Measurements from ENCODE around the gene GPR89A.
A peak's percentile ranks its signal among the peaks of the same experiment; 100 is the strongest.

The GPR89A gene

DNA sequence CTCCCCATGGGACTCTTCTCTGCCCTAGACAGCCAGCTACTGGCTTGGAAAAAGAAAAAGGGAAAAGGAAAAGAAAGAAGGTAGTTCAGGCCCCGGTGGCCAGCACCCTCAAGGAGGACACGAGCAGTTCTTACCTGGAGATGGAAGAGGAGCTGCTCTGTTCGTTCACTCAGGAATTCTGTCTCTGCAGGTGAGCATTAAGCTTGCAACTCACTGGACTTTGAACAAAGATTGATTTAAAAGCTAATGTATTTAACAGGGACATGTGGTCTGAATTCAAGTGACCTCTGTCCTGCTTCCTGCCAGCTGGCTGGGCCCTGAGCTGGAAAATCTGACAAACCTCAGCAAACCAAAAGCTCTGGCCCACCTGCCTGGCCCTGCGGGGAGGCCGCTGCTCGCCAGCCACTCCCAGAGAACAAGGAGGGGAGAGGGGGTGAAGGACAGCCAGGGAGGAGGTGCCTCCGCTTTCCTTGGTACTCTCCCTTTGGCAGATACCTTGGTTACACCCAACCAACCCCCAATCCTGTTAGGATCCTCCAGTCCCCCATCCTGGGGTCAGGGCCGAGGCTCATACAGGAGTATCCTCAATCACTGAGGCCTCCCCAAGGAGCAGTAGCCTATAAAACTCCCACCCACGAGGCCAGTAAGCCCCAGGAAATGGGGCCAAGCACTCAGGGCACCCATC, 99.5 kb downstream of the GPR89A start, which contains the start of gene PDZK1:
Gene PDZK1, minus strand, starts transcription at position 186 of the 685 bp plus-strand sequence. CDS start 19,347 bp downstream, outside the sequence.
- Histone ChIP-seq H2BK120ac (ENCODE audit: low read depth, low read length) (no peak within 1 kb of the TSS), H3K23ac (ENCODE audit: low read length) (no peak within 1 kb of the TSS), H3K4me2 (ENCODE audit: low read length) (no peak within 1 kb of the TSS), H3K18ac (ENCODE audit: low read length) (no peak within 1 kb of the TSS), H3K27me3 (ENCODE audit: insufficient read depth, low read length, poor library complexity) (no peaks in the 10 kb centered on the region), H3K27ac (ENCODE audit: low read depth, low read length) (peak within 1 kb of the TSS; percentile 23), H3K79me2 (ENCODE audit: control insufficient read depth, insufficient read depth, low read length) (no peaks in the 10 kb centered on the region), H3K4ac (ENCODE audit: low read depth, low read length) (no peak within 1 kb of the TSS), H2BK5ac (ENCODE audit: low read length) (peak within 1 kb of the TSS; percentile 32), H3K4me1 (ENCODE audit: control insufficient read depth, low read depth, low read length) (peaks cover 3% of the 10 kb centered on the region), H2AK5ac (ENCODE audit: low read length) (no peak within 1 kb of the TSS), H4K8ac (ENCODE audit: low read depth, low read length) (no peak within 1 kb of the TSS), H3K79me1 (ENCODE audit: low read length) (no peaks in the 10 kb centered on the region), H3K9ac (ENCODE audit: low read length) (no peak within 1 kb of the TSS), H3K36me3 (ENCODE audit: control insufficient read depth, insufficient read depth, low read length) (no peaks in the 10 kb centered on the region), H4K5ac (ENCODE audit: low read length) (no peak within 1 kb of the TSS), H2BK15ac (replicated peaks; ENCODE audit: low read depth) (no peak within 1 kb of the TSS), H3K4me3 (ENCODE audit: low read length) (no peak within 1 kb of the TSS), H3K56ac (ENCODE audit: low read length) (peak within 1 kb of the TSS; percentile 34)
- no CpG with 5 or more reads among the region's 9 CpGs for WGBS (ENCODE audit: extremely low coverage, insufficient coverage, low lambda C conversion rate)
- DNase-seq: peak; percentile 28

- H3K27ac ChIP-seq (ENCODE audit: low read depth, low read length): peak overlapping the region; percentile 0
- H2BK15ac ChIP-seq (replicated peaks; ENCODE audit: low read depth): no peak overlapping the region
- H3K27me3 ChIP-seq (ENCODE audit: insufficient read depth, low read length, poor library complexity): no peaks in the 10 kb centered on the region
- H3K18ac ChIP-seq (ENCODE audit: low read length): no peak overlapping the region
- no peak overlapping the region for H3K4ac ChIP-seq (ENCODE audit: low read depth, low read length)
- H3K23ac ChIP-seq (ENCODE audit: low read length): no peak overlapping the region
- peaks cover 3% of the 10 kb centered on the region for H3K4me1 ChIP-seq (ENCODE audit: control insufficient read depth, low read depth, low read length)
- H3K56ac ChIP-seq (ENCODE audit: low read length): peak overlapping the region; percentile 8
- H2BK120ac ChIP-seq (ENCODE audit: low read depth, low read length): no peak overlapping the region
- DNase-seq: peak; percentile 61
- no peak overlapping the region for H4K5ac ChIP-seq (ENCODE audit: low read length)
- H3K9ac ChIP-seq (ENCODE audit: low read length): no peak overlapping the region
- H3K79me2 ChIP-seq (ENCODE audit: control insufficient read depth, insufficient read depth, low read length): no peaks in the 10 kb centered on the region
- H2BK5ac ChIP-seq (ENCODE audit: low read length): no peak overlapping the region
- no peak overlapping the region for H3K4me3 ChIP-seq (ENCODE audit: low read length)
- H3K79me1 ChIP-seq (ENCODE audit: low read length): no peaks in the 10 kb centered on the region
- H3K36me3 ChIP-seq (ENCODE audit: control insufficient read depth, insufficient read depth, low read length): no peaks in the 10 kb centered on the region
- no peak overlapping the region for H4K8ac ChIP-seq (ENCODE audit: low read depth, low read length)
- no peak overlapping the region for H2AK5ac ChIP-seq (ENCODE audit: low read length)
- WGBS (ENCODE audit: extremely low coverage, insufficient coverage, low lambda C conversion rate): no CpG with 5 or more reads among the region's 7 CpGs
- H3K4me2 ChIP-seq (ENCODE audit: low read length): no peak overlapping the region
These were observed 100.3 kb downstream of the GPR89A start for GRCh38 chr1:145708063-145708462.

DNA sequence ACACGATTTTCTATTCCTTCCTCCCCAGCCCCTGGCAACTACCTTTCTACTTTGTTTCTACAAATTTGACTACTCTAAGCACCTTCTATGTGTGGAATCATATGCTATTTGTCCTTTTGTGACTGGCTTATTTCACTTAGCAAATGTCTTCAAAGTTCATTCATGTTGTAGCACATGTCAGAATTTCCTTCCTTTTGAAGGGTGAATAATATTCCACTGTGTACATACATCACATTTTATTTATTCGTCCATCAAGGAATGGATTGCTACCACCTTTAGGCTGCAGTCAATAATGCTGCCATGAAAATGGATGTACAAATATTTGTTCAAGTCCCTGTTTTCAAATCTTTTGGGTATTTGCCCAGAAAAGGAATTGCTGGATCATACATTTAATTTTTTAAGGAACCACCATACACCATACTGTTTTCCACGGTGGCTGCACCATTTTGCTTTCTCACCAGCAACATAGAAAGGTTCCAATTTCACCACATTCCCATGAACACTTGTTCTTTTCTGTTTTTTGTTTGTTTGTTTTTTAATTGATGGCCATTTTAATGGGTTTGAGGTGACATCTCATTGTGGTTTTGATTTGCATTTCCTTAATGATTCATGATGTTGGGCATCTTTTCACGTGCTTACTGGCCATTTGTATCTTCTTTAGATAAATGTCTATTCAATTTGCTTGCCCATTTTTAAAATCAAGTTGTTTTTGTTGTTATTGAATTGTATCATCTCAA, 102.7 kb downstream of the GPR89A start:
- Histone ChIP-seq H2BK120ac (ENCODE audit: low read depth, low read length) (no peak overlapping the region), H3K27ac (ENCODE audit: low read depth, low read length) (no peak overlapping the region), H3K4me3 (ENCODE audit: low read length) (no peak overlapping the region), H3K23ac (ENCODE audit: low read length) (no peak overlapping the region), H4K8ac (ENCODE audit: low read depth, low read length) (no peak overlapping the region), H3K18ac (ENCODE audit: low read length) (no peak overlapping the region), H4K5ac (ENCODE audit: low read length) (no peak overlapping the region), H3K9ac (ENCODE audit: low read length) (no peak overlapping the region), H3K4ac (ENCODE audit: low read depth, low read length) (no peak overlapping the region), H3K4me1 (ENCODE audit: control insufficient read depth, low read depth, low read length) (peaks cover 3% of the 10 kb centered on the region), H3K27me3 (ENCODE audit: insufficient read depth, low read length, poor library complexity) (no peaks in the 10 kb centered on the region), H2AK5ac (ENCODE audit: low read length) (no peak overlapping the region), H3K79me1 (ENCODE audit: low read length) (no peaks in the 10 kb centered on the region), H3K36me3 (ENCODE audit: control insufficient read depth, insufficient read depth, low read length) (no peaks in the 10 kb centered on the region), H3K79me2 (ENCODE audit: control insufficient read depth, insufficient read depth, low read length) (no peaks in the 10 kb centered on the region), H2BK15ac (replicated peaks; ENCODE audit: low read depth) (no peak overlapping the region), H3K4me2 (ENCODE audit: low read length) (no peak overlapping the region), H3K56ac (ENCODE audit: low read length) (no peak overlapping the region), H2BK5ac (ENCODE audit: low read length) (no peak overlapping the region)
- no CpG with 5 or more reads among the region's 4 CpGs for WGBS (ENCODE audit: extremely low coverage, insufficient coverage, low lambda C conversion rate)
- DNase-seq: no peak

- WGBS (ENCODE audit: extremely low coverage, insufficient coverage, low lambda C conversion rate): no CpG with 5 or more reads among the region's 3 CpGs
- Histone ChIP-seq H4K8ac (ENCODE audit: low read depth, low read length) (no peak overlapping the region), H4K5ac (ENCODE audit: low read length) (no peak overlapping the region), H3K56ac (ENCODE audit: low read length) (no peak overlapping the region), H3K36me3 (ENCODE audit: control insufficient read depth, insufficient read depth, low read length) (no peaks in the 10 kb centered on the region), H3K4me1 (ENCODE audit: control insufficient read depth, low read depth, low read length) (peaks cover 3% of the 10 kb centered on the region), H3K27me3 (ENCODE audit: insufficient read depth, low read length, poor library complexity) (no peaks in the 10 kb centered on the region), H2BK5ac (ENCODE audit: low read length) (no peak overlapping the region), H3K18ac (ENCODE audit: low read length) (no peak overlapping the region), H2AK5ac (ENCODE audit: low read length) (no peak overlapping the region), H3K4me2 (ENCODE audit: low read length) (no peak overlapping the region), H3K4me3 (ENCODE audit: low read length) (no peak overlapping the region), H3K79me1 (ENCODE audit: low read length) (no peaks in the 10 kb centered on the region), H2BK120ac (ENCODE audit: low read depth, low read length) (no peak overlapping the region), H2BK15ac (replicated peaks; ENCODE audit: low read depth) (no peak overlapping the region), H3K27ac (ENCODE audit: low read depth, low read length) (no peak overlapping the region), H3K79me2 (ENCODE audit: control insufficient read depth, insufficient read depth, low read length) (no peaks in the 10 kb centered on the region), H3K4ac (ENCODE audit: low read depth, low read length) (no peak overlapping the region), H3K9ac (ENCODE audit: low read length) (no peak overlapping the region), H3K23ac (ENCODE audit: low read length) (no peak overlapping the region)
- no peak for DNase-seq
These were observed 103.4 kb downstream of the GPR89A start for GRCh38 chr1:145711213-145711651.

- Histone ChIP-seq H3K4ac (ENCODE audit: low read depth, low read length) (no peak overlapping the region), H3K4me2 (ENCODE audit: low read length) (no peak overlapping the region), H3K79me2 (ENCODE audit: control insufficient read depth, insufficient read depth, low read length) (no peaks in the 10 kb centered on the region), H3K4me3 (ENCODE audit: low read length) (no peak overlapping the region), H3K27me3 (ENCODE audit: insufficient read depth, low read length, poor library complexity) (no peaks in the 10 kb centered on the region), H2BK120ac (ENCODE audit: low read depth, low read length) (no peak overlapping the region), H3K23ac (ENCODE audit: low read length) (no peak overlapping the region), H3K56ac (ENCODE audit: low read length) (no peak overlapping the region), H3K4me1 (ENCODE audit: control insufficient read depth, low read depth, low read length) (no peaks in the 10 kb centered on the region), H3K36me3 (ENCODE audit: control insufficient read depth, insufficient read depth, low read length) (no peaks in the 10 kb centered on the region), H4K5ac (ENCODE audit: low read length) (no peak overlapping the region), H2AK5ac (ENCODE audit: low read length) (no peak overlapping the region), H2BK15ac (replicated peaks; ENCODE audit: low read depth) (no peak overlapping the region), H3K18ac (ENCODE audit: low read length) (no peak overlapping the region), H2BK5ac (ENCODE audit: low read length) (no peak overlapping the region), H3K9ac (ENCODE audit: low read length) (no peak overlapping the region), H3K79me1 (ENCODE audit: low read length) (no peaks in the 10 kb centered on the region), H3K27ac (ENCODE audit: low read depth, low read length) (no peak overlapping the region), H4K8ac (ENCODE audit: low read depth, low read length) (no peak overlapping the region)
- DNase-seq: no peak
- no CpG with 5 or more reads among the region's 6 CpGs for WGBS (ENCODE audit: extremely low coverage, insufficient coverage, low lambda C conversion rate)
These were observed 106.8 kb downstream of the GPR89A start for GRCh38 chr1:145714524-145715111.

Measured in mesendoderm (in vitro differentiated cells).